Vagina (tissue), 2 donors: ENCODE results near the gene ABCA2.

Source experiments
- CTCF ChIP-seq, 3 experiments: fragments of 450-650 bp in 2 of 3; fragments of 200-600 bp in 1 of 3; sonication (generic) in 1 of 3; IDR thresholded peaks; one replicate each; pipeline ENCODE4 v1.5.1; 2017 to 2019; ENCODE audit warnings: antibody characterized with exemption in 3 of 3, mild to moderate bottlenecking in 2 of 3, moderate library complexity in 2 of 3
- POLR2AphosphoS5 ChIP-seq, 2 donors: sonication (generic); formaldehyde crosslinking; IDR thresholded peaks; one replicate each; pipeline ENCODE4 v1.9.0; 2017; ENCODE audit warnings: antibody characterized with exemption in 2 of 2, mild to moderate bottlenecking in 2 of 2, low read depth in 1 of 2; ENCODE audit not compliant: insufficient read depth in 1 of 2

- TF ChIP-seq POLR2AphosphoS5 (IDR thresholded peaks at IDR 0.05; ENCODE audit: insufficient read depth in 1 of 2, low read depth in 1 of 2) (peak; percentile 13 to 48), CTCF (IDR thresholded peaks at IDR 0.05) (no peak)
Measured at GRCh38 chr9:137055385-137056364, 27.6 kb upstream of the ABCA2 start.
